Upper lobe of left lung (tissue), 6 donors: ENCODE results near the gene IL36RN. TPM values are rescaled to one million over a fixed set of nuclear protein-coding genes. Genes with fewer than 3 reads are reported as not detected.

Source experiments
- ATAC-seq, 2 donors: fragments of 200-7000 bp; cut with Tn5 transposase; one replicate each; pipeline ENCODE4 v1.9.1; 2022; ENCODE audit warnings: mild to moderate bottlenecking in 2 of 2, moderate library complexity in 2 of 2; ENCODE audit not compliant: low FRiP score in 2 of 2
- DNase-seq, 2 donors: peaks; one replicate each; pipeline ENCODE4 v3.0.0-alpha.2; 2019 to 2020
- H3K27ac ChIP-seq, 4 donors: fragments of 200-600 bp; sonication (generic); one replicate each; pipeline ENCODE4 v1.5.1; 2016 to 2019
- H3K27me3 ChIP-seq, 4 donors: fragments of 200-600 bp; sonication (generic); one replicate each; pipeline ENCODE4 v1.5.1; 2017 to 2019
- H3K36me3 ChIP-seq, 4 donors: fragments of 200-600 bp; sonication (generic); one replicate each; pipeline ENCODE4 v1.5.1; 2016 to 2019
- H3K4me1 ChIP-seq, 4 donors: fragments of 200-600 bp; sonication (generic); one replicate each; pipeline ENCODE4 v1.5.1; 2018 to 2019
- H3K4me3 ChIP-seq, 4 donors: fragments of 200-600 bp; sonication (generic); one replicate each; pipeline ENCODE4 v1.5.1; 2017 to 2019; ENCODE audit warnings: mild to moderate bottlenecking in 2 of 4, moderate library complexity in 1 of 4
- H3K9me3 ChIP-seq, 4 donors: fragments of 200-600 bp; sonication (generic); one replicate each; pipeline ENCODE4 v1.5.1; 2018 to 2019
- EP300 ChIP-seq, 4 donors: sonication (generic); formaldehyde crosslinking; IDR thresholded peaks; one replicate each; pipeline ENCODE4 v1.5.1; 2017; ENCODE audit warnings: antibody characterized with exemption in 4 of 4, control low read depth in 2 of 4
- POLR2A ChIP-seq, 4 donors: fragments of 450-650 bp; IDR thresholded peaks; one replicate each; pipeline ENCODE4 v1.5.1; 2016 to 2017; ENCODE audit warnings: antibody characterized with exemption in 4 of 4, mild to moderate bottlenecking in 2 of 4
- POLR2AphosphoS5 ChIP-seq, 2 donors: sonication (generic); formaldehyde crosslinking; IDR thresholded peaks; one replicate each; pipeline ENCODE4 v1.5.1; 2017; ENCODE audit warnings: antibody characterized with exemption in 2 of 2
- WGBS, 2 donors: methylation state at CpG; one replicate each; pipeline ENCODE4 v1.1.5; 2017 to 2018; 5-methylcytosine and 5-hydroxymethylcytosine counted together
- total RNA-seq, 6 donors: library from RNA; depleted of rRNA in 4 of 6; stranded (reverse); fragments of >200 nt in 4 of 6; gene quantifications; one replicate each; pipeline versions ENCODE4 v1.1.0 to v1.2.1, GENCODE V29; 2016 to 2021
- TF ChIP-seq, protein P1 (sequence below), 6 experiments: fragments of 450-650 bp in 4 of 6; fragments of 200-600 bp in 2 of 6; sonication (generic) in 2 of 6; IDR thresholded peaks; one replicate each; pipeline ENCODE4 v1.5.1; 2016 to 2019; ENCODE audit warnings: antibody characterized with exemption in 6 of 6
- donor health status: DM: no; HTN: no; CAD: no; lungs with moderate emphysema.
- donor health status: DM: no; HTN: yes; CAD: no; lungs with severe emphysema.

IL36RN gene
- total RNA-seq, 6 donors from 2014 or later, result not detected

DNA sequence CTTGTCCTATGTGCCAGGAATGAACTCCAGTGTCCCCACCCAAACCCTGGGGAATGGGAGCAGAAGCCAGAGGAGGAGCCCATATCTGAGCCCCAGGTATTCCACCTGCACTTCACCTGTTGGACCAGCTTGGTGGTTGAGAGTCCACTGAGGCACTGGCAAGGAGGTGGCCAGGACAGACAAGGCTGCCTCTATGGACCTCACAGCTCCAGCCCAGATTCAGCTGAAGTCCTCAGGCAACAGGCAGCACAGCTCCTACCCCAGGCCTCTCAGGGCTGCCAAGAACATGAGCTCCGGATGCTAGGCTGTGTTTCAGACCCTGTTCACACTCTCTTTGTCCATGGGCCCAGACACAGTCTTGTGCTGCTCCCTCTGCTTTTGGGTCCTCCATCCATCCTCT is 5.9 kb downstream of the IL36RN start:
- WGBS, 2 donors, result 70 to 89% methylated on average over 1 of the region's 1 CpG
- H3K36me3 ChIP-seq, result no peaks in the 10 kb centered on the region
- no peaks in the 10 kb centered on the region for H3K4me1 ChIP-seq
- TF ChIP-seq EP300 (IDR thresholded peaks at IDR 0.05), result no peak
- no peak overlapping the region for H3K4me3 ChIP-seq
- no peaks in the 10 kb centered on the region for H3K9me3 ChIP-seq
- H3K27ac ChIP-seq, result no peak overlapping the region
- DNase-seq (no peak), ATAC-seq (no peak)
- H3K27me3 ChIP-seq, result no peaks in the 10 kb centered on the region

- no peak within 1 kb of the TSS for H3K4me3 ChIP-seq
- no peaks in the 10 kb centered on the region for H3K4me1 ChIP-seq
- no peak within 1 kb of the TSS for H3K27ac ChIP-seq
- H3K9me3 ChIP-seq, result no peaks in the 10 kb centered on the region
- DNase-seq (no peak), ATAC-seq (no peak)
- H3K36me3 ChIP-seq, result no peaks in the 10 kb centered on the region
- 87 to 90% methylated on average over 3 of the region's 3 CpGs for WGBS, 2 donors
- TF ChIP-seq EP300 (IDR thresholded peaks at IDR 0.05) (no peak), POLR2A (IDR thresholded peaks at IDR 0.05) (no peak), POLR2AphosphoS5 (IDR thresholded peaks at IDR 0.05) (no peak)
- TF ChIP-seq, protein P1, sequence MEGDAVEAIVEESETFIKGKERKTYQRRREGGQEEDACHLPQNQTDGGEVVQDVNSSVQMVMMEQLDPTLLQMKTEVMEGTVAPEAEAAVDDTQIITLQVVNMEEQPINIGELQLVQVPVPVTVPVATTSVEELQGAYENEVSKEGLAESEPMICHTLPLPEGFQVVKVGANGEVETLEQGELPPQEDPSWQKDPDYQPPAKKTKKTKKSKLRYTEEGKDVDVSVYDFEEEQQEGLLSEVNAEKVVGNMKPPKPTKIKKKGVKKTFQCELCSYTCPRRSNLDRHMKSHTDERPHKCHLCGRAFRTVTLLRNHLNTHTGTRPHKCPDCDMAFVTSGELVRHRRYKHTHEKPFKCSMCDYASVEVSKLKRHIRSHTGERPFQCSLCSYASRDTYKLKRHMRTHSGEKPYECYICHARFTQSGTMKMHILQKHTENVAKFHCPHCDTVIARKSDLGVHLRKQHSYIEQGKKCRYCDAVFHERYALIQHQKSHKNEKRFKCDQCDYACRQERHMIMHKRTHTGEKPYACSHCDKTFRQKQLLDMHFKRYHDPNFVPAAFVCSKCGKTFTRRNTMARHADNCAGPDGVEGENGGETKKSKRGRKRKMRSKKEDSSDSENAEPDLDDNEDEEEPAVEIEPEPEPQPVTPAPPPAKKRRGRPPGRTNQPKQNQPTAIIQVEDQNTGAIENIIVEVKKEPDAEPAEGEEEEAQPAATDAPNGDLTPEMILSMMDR (IDR thresholded peaks at IDR 0.05), result no peak
- no peaks in the 10 kb centered on the region for H3K27me3 ChIP-seq
Observed at GRCh38 chr2:113067681-113068080, 8.7 kb downstream of the IL36RN start, which contains the start of gene IL1F10. IL1F10 (plus strand) TSS chr2:113067970; CDS start chr2:113072739, 4,769 bp downstream.

DNA sequence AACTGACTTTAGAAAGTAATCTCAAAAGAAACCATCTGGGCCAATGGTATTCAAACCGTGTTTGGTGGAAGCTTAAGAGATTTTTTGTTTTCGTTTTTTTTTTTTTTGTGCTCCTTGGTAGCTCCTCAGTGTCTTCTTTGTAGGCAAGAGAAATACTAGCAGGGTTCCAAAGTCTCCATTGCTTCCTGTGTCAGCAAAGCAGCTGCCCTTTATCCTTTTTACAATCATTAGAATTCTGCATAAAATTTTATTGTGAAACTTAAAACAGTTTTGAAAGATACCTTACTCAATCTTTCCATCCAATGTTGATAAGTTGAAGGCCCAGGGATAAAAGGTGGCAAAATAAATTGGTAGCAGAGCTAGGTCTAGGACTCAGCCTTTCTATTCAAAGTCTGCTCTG is 9.3 kb downstream of the IL36RN start:
- H3K4me3 ChIP-seq, result no peak overlapping the region
- TF ChIP-seq EP300 (IDR thresholded peaks at IDR 0.05), result no peak
- H3K27me3 ChIP-seq, result no peaks in the 10 kb centered on the region
- no peak for ATAC-seq
- no peaks in the 10 kb centered on the region for H3K9me3 ChIP-seq
- no peaks in the 10 kb centered on the region for H3K4me1 ChIP-seq
- DNase-seq, result no peak
- no peak overlapping the region for H3K27ac ChIP-seq
- no peaks in the 10 kb centered on the region for H3K36me3 ChIP-seq
- WGBS, 2 donors, result 76 to 86% methylated on average over 2 of the region's 2 CpGs

DNA sequence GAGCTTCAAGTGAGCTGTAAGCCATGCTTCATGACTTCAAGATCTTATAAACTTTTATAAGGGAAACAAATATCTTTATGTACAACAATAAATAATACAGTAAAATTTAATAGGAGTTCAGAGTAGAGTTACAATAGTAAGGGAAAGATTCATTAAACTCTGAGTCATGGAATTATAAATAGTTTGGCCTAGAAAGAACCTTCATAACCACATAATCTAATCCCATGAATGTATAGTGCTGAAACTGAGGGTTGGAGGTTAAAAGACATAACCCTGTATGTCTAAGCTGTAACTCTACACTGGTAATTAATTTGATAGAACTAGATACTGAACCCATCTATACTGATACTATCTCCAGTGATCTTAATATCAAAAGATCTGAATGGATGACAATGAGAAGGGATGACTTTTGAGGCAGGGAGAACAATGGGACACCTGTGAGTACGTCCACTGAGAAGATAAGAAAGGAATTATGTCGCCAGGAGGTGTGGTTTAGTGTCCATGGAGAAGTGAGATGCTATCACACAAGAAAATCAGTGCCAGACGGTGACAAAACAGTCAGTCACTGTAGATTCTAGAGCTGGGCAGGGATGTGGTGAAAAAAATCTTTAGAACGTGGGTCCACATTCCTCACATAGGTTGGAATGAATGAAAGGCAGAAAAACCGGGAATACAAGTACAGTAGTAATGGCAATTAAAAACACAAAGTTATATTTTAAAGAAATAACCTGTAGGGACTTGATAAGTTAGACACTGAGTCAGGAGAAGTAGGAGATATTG is 9.9 kb downstream of the IL36RN start:
- Histone ChIP-seq H3K4me3 (no peak overlapping the region), H3K36me3 (no peaks in the 10 kb centered on the region), H3K4me1 (no peaks in the 10 kb centered on the region), H3K27ac (no peak overlapping the region), H3K27me3 (no peaks in the 10 kb centered on the region), H3K9me3 (no peaks in the 10 kb centered on the region)
- TF ChIP-seq, protein P1 (IDR thresholded peaks at IDR 0.05), result no peak
- TF ChIP-seq POLR2A (IDR thresholded peaks at IDR 0.05), result no peak
- no peak for TF ChIP-seq EP300 (IDR thresholded peaks at IDR 0.05)
- TF ChIP-seq POLR2AphosphoS5 (IDR thresholded peaks at IDR 0.05), result no peak
- ATAC-seq (no peak), DNase-seq (no peak)
- WGBS, 2 donors, result 43 to 52% methylated on average over 5 of the region's 5 CpGs

GRCh38 chr2:113069676-113070605 is 10.9 kb downstream of the IL36RN start:
- TF ChIP-seq EP300 (IDR thresholded peaks at IDR 0.05), result no peak
- TF ChIP-seq, protein P1 (IDR thresholded peaks at IDR 0.05), result no peak
- no peak for TF ChIP-seq POLR2A (IDR thresholded peaks at IDR 0.05)
- TF ChIP-seq POLR2AphosphoS5 (IDR thresholded peaks at IDR 0.05), result no peak
- H3K27me3 ChIP-seq, result no peaks in the 10 kb centered on the region
- H3K27ac ChIP-seq, result no peak overlapping the region
- no peaks in the 10 kb centered on the region for H3K9me3 ChIP-seq
- H3K4me3 ChIP-seq, result no peak overlapping the region
- DNase-seq (no peak), ATAC-seq (no peak)
- H3K36me3 ChIP-seq, result no peaks in the 10 kb centered on the region
- H3K4me1 ChIP-seq, result no peaks in the 10 kb centered on the region
- WGBS, 2 donors, result 74 to 83% methylated on average over 4 of the region's 4 CpGs
